Measurements from ENCODE around the gene HMGCS1.

DNA sequence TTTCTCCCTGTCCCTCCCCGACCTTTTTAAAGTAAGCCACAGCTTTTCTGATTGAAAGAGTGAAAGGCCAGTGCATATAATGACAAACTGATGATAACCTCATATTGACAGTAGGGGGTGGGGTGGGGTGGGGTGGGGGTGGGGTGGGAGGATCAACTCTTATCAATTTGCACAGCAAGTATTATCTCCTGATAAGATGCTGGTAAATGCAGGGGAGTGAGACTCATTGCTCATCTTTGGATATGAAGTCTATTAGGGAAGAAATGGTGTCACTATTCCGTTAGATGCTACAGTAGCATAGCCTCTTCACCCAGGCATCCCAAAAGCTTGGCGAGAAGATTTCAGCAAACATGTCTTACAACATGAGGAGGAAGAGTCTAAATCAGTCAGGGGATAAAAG is 38.9 kb upstream of the HMGCS1 start:
- TF ChIP-seq POLR2A (IDR thresholded peaks at IDR 0.05) = no peak
- TF ChIP-seq, protein P1, sequence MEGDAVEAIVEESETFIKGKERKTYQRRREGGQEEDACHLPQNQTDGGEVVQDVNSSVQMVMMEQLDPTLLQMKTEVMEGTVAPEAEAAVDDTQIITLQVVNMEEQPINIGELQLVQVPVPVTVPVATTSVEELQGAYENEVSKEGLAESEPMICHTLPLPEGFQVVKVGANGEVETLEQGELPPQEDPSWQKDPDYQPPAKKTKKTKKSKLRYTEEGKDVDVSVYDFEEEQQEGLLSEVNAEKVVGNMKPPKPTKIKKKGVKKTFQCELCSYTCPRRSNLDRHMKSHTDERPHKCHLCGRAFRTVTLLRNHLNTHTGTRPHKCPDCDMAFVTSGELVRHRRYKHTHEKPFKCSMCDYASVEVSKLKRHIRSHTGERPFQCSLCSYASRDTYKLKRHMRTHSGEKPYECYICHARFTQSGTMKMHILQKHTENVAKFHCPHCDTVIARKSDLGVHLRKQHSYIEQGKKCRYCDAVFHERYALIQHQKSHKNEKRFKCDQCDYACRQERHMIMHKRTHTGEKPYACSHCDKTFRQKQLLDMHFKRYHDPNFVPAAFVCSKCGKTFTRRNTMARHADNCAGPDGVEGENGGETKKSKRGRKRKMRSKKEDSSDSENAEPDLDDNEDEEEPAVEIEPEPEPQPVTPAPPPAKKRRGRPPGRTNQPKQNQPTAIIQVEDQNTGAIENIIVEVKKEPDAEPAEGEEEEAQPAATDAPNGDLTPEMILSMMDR (IDR thresholded peaks at IDR 0.05) = no peak
- TF ChIP-seq POLR2AphosphoS5 (IDR thresholded peaks at IDR 0.05; ENCODE audit: insufficient read depth in 1 of 2, low read depth in 1 of 2) = no peak

Data from vagina (tissue), 2 donors.